Measurements from ENCODE around the gene IFNA10. TPM values are rescaled to one million over a fixed set of nuclear protein-coding genes. Genes with fewer than 3 reads are reported as not detected.

IFNA10 gene
- total and polyA plus RNA-seq, 2 of the 8 experiments (the other 6 are each of a cell fraction or from before 2014, with no cell fraction given), result not detected

DNA sequence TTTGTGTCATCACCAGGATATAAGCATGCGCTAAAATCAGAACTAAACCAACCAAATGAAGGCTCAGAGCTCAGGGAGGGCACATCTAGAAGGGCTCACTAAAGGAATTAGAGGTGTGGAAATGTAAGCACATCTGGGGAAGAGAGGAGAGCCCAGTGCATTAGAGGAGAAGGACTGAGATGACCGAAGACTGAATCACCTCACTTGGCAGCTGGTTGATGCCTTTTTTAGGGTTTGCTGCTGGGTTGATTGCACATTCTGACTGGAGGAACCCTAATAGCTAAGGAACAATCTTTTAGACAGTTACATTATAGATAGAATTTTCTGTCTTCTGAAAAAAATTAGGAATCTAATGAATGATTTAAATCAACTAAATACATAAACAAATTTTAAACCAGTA lies 32.3 kb downstream of the IFNA10 start (continued):
- TF ChIP-seq, protein P1, sequence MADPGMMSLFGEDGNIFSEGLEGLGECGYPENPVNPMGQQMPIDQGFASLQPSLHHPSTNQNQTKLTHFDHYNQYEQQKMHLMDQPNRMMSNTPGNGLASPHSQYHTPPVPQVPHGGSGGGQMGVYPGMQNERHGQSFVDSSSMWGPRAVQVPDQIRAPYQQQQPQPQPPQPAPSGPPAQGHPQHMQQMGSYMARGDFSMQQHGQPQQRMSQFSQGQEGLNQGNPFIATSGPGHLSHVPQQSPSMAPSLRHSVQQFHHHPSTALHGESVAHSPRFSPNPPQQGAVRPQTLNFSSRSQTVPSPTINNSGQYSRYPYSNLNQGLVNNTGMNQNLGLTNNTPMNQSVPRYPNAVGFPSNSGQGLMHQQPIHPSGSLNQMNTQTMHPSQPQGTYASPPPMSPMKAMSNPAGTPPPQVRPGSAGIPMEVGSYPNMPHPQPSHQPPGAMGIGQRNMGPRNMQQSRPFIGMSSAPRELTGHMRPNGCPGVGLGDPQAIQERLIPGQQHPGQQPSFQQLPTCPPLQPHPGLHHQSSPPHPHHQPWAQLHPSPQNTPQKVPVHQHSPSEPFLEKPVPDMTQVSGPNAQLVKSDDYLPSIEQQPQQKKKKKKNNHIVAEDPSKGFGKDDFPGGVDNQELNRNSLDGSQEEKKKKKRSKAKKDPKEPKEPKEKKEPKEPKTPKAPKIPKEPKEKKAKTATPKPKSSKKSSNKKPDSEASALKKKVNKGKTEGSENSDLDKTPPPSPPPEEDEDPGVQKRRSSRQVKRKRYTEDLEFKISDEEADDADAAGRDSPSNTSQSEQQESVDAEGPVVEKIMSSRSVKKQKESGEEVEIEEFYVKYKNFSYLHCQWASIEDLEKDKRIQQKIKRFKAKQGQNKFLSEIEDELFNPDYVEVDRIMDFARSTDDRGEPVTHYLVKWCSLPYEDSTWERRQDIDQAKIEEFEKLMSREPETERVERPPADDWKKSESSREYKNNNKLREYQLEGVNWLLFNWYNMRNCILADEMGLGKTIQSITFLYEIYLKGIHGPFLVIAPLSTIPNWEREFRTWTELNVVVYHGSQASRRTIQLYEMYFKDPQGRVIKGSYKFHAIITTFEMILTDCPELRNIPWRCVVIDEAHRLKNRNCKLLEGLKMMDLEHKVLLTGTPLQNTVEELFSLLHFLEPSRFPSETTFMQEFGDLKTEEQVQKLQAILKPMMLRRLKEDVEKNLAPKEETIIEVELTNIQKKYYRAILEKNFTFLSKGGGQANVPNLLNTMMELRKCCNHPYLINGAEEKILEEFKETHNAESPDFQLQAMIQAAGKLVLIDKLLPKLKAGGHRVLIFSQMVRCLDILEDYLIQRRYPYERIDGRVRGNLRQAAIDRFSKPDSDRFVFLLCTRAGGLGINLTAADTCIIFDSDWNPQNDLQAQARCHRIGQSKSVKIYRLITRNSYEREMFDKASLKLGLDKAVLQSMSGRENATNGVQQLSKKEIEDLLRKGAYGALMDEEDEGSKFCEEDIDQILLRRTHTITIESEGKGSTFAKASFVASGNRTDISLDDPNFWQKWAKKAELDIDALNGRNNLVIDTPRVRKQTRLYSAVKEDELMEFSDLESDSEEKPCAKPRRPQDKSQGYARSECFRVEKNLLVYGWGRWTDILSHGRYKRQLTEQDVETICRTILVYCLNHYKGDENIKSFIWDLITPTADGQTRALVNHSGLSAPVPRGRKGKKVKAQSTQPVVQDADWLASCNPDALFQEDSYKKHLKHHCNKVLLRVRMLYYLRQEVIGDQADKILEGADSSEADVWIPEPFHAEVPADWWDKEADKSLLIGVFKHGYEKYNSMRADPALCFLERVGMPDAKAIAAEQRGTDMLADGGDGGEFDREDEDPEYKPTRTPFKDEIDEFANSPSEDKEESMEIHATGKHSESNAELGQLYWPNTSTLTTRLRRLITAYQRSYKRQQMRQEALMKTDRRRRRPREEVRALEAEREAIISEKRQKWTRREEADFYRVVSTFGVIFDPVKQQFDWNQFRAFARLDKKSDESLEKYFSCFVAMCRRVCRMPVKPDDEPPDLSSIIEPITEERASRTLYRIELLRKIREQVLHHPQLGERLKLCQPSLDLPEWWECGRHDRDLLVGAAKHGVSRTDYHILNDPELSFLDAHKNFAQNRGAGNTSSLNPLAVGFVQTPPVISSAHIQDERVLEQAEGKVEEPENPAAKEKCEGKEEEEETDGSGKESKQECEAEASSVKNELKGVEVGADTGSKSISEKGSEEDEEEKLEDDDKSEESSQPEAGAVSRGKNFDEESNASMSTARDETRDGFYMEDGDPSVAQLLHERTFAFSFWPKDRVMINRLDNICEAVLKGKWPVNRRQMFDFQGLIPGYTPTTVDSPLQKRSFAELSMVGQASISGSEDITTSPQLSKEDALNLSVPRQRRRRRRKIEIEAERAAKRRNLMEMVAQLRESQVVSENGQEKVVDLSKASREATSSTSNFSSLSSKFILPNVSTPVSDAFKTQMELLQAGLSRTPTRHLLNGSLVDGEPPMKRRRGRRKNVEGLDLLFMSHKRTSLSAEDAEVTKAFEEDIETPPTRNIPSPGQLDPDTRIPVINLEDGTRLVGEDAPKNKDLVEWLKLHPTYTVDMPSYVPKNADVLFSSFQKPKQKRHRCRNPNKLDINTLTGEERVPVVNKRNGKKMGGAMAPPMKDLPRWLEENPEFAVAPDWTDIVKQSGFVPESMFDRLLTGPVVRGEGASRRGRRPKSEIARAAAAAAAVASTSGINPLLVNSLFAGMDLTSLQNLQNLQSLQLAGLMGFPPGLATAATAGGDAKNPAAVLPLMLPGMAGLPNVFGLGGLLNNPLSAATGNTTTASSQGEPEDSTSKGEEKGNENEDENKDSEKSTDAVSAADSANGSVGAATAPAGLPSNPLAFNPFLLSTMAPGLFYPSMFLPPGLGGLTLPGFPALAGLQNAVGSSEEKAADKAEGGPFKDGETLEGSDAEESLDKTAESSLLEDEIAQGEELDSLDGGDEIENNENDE (IDR thresholded peaks at IDR 0.05; ENCODE audit: insufficient replicate concordance, low read length), result no peak
- no peak for TF ChIP-seq TBP (IDR thresholded peaks at IDR 0.05; ENCODE audit: low read depth, low read length)
- no peak for TF ChIP-seq EP300 (IDR thresholded peaks at IDR 0.05; ENCODE audit: borderline replicate concordance in 1 of 2, low read depth in 2 of 2, low read length in 2 of 2)
- no peak for TF ChIP-seq POU5F1 (IDR thresholded peaks at IDR 0.05; ENCODE audit: low read depth, low read length)
- TF ChIP-seq CHD2 (IDR thresholded peaks at IDR 0.05; ENCODE audit: low read length), result no peak
- TF ChIP-seq, protein P2, sequence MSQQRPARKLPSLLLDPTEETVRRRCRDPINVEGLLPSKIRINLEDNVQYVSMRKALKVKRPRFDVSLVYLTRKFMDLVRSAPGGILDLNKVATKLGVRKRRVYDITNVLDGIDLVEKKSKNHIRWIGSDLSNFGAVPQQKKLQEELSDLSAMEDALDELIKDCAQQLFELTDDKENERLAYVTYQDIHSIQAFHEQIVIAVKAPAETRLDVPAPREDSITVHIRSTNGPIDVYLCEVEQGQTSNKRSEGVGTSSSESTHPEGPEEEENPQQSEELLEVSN (IDR thresholded peaks at IDR 0.05), result no peak

Measured in H1 (cell line).